GM12878 (cell line): ENCODE data around the gene AFF1. TPM values are rescaled to one million over a fixed set of nuclear protein-coding genes. Genes with fewer than 3 reads are reported as not detected.

Source experiments
- ATAC-seq: fragments of 200-7000 bp; cut with Tn5 transposase; 3 replicates; pipeline ENCODE4 v1.9.1; 2020; ENCODE audit warnings: mild to moderate bottlenecking, moderate library complexity
- BruUV-seq: library from RNA; stranded (reverse); fragments of 400-500 nt; replicated peaks from 2 replicates; lab custom pipeline; 2021; lab: Mats Ljungman, UMichigan
- CTCF ChIA-PET: fragments of 300-600 bp; sonication (Branson Sonifier 250); formaldehyde crosslinking; extraction: SDS; loops from one replicate; lab custom pipeline; 2021; ENCODE audit warnings: inconsistent platforms; lab: Yijun Ruan, JAX
- POLR2A ChIA-PET: fragments of 350-600 bp; formaldehyde crosslinking; extraction: SDS; loops from one replicate; lab custom pipeline; 2021; ENCODE audit warnings: inconsistent platforms; lab: Charles Lee
- RAD21 ChIA-PET: fragments of 300-600 bp; sonication (Branson Sonifier 250); formaldehyde crosslinking; loops from one replicate; lab custom pipeline; 2023; ENCODE audit warnings: antibody characterized with exemption; ENCODE audit not compliant: unreplicated experiment; lab: Charles Lee
- SMC1A ChIA-PET: fragments of 300-600 bp; sonication (Branson Sonifier 250); formaldehyde crosslinking; loops from one replicate; lab custom pipeline; 2023; ENCODE audit not compliant: unreplicated experiment, uncharacterized antibody; lab: Charles Lee
- DNase-seq: peaks from one replicate; pipeline ENCODE4 v3.0.0-alpha.2; 2011; ENCODE audit warnings: low read depth, low spot score
- FAIRE-seq: peaks from 3 replicates; lab custom pipeline; 2011; peaks lifted over from hg19 to GRCh38; lab: Jason Lieb, UNC
- H2AFZ ChIP-seq: 2 replicates; pipeline ENCODE4 v1.6.0; 2011; ENCODE audit warnings: low read depth, low read length, control low read depth; ENCODE audit not compliant: control insufficient read depth
- H3K27ac ChIP-seq: 2 replicates; pipeline ENCODE4 v1.5.1; 2011; ENCODE audit warnings: control low read depth; ENCODE audit not compliant: control insufficient read depth, insufficient read depth
- H3K27me3 ChIP-seq, 2 experiments: replicated peaks in 1 of 2; 2 replicates each; pipeline versions ENCODE4 v1.6.0 to v1.6.1; 2011; ENCODE audit warnings: low read length in 1 of 2; ENCODE audit not compliant: control insufficient read depth in 2 of 2, insufficient read depth in 2 of 2
- H3K36me3 ChIP-seq, 2 experiments: 2 replicates each; pipeline ENCODE4 v1.5.1; 2011; ENCODE audit warnings: low read length in 1 of 2; ENCODE audit not compliant: control insufficient read depth in 2 of 2, insufficient read depth in 2 of 2
- H3K4me1 ChIP-seq: 2 replicates; pipeline ENCODE4 v1.6.1; 2011; ENCODE audit warnings: mild to moderate bottlenecking, low read length, moderate library complexity, mixed read lengths; ENCODE audit not compliant: control insufficient read depth, insufficient read depth
- H3K4me2 ChIP-seq: 2 replicates; pipeline ENCODE4 v1.6.0; 2011; ENCODE audit warnings: control low read depth; ENCODE audit not compliant: control insufficient read depth, insufficient read depth
- H3K4me3 ChIP-seq: fragments of 200-600 bp; sonication (generic); 2 replicates; pipeline ENCODE4 v1.5.1; 2016
- H3K79me2 ChIP-seq: 2 replicates; pipeline ENCODE4 v1.6.0; 2011; ENCODE audit warnings: low read length; ENCODE audit not compliant: control insufficient read depth, insufficient read depth
- H3K9ac ChIP-seq: 2 replicates; pipeline ENCODE4 v1.8.0; 2011; ENCODE audit warnings: low read length, control low read depth, mixed read lengths; ENCODE audit not compliant: control insufficient read depth, insufficient read depth
- H3K9me3 ChIP-seq: replicated peaks from 3 replicates; pipeline ENCODE4 v1.5.1; 2011; ENCODE audit warnings: mild to moderate bottlenecking, low read length; ENCODE audit not compliant: control insufficient read depth, insufficient read depth
- H4K20me1 ChIP-seq: 2 replicates; pipeline ENCODE4 v1.6.0; 2011; ENCODE audit not compliant: control insufficient read depth, insufficient read depth
- IKZF2 ChIP-seq, 2 experiments: fragments of 450-650 bp; IDR thresholded peaks; 2 replicates each; pipeline ENCODE4 v1.6.1; 2017; ENCODE audit warnings: mild to moderate bottlenecking in 2 of 2, moderate library complexity in 2 of 2
- JUNB ChIP-seq: IDR thresholded peaks from 2 replicates; pipeline ENCODE4 v1.6.1; 2016; ENCODE audit warnings: antibody characterized with exemption, mild to moderate bottlenecking
- NFYB ChIP-seq: IDR thresholded peaks from 2 replicates; pipeline ENCODE4 v1.6.1; 2011; ENCODE audit warnings: low read depth, mild to moderate bottlenecking, low read length, improper control_type of control experiment, moderate library complexity; ENCODE audit not compliant: insufficient read depth
- RUNX3 ChIP-seq: IDR thresholded peaks from 2 replicates; pipeline ENCODE4 v1.6.1; 2012; ENCODE audit warnings: low read length, inconsistent platforms
- ZNF24 ChIP-seq: fragments of 450-650 bp; IDR thresholded peaks from 2 replicates; pipeline ENCODE4 v1.6.1; 2017; ENCODE audit warnings: antibody characterized with exemption, mild to moderate bottlenecking
- ZZZ3 ChIP-seq: IDR thresholded peaks from 2 replicates; pipeline ENCODE4 v1.6.1; 2011; ENCODE audit warnings: low read depth; ENCODE audit not compliant: control insufficient read depth, insufficient read length
- WGBS: methylation state at CpG from one replicate; pipeline ENCODE4 v1.1.6; 2016; ENCODE audit warnings: low lambda C conversion rate; ENCODE audit not compliant: insufficient replicate concordance, insufficient coverage; ENCODE audit errors: missing lambda C conversion rate; 5-methylcytosine and 5-hydroxymethylcytosine counted together
- in situ Hi-C: fragments of 300-500 bp; cut with MboI; formaldehyde crosslinking; loops from 9 replicates; pipeline ENCODE4 v1.14.3; 2018; ENCODE audit warnings: mixed read lengths
- intact Hi-C: fragments of 100-400 bp; cut with micrococcal nuclease; formaldehyde crosslinking; loops from one replicate; pipeline ENCODE4 v1.14.2; 2022; ENCODE audit not compliant: unreplicated experiment
- polyA plus RNA-seq, 11 experiments: library from polyadenylated mRNA; depleted of rRNA in 4 of 11; unstranded in 6 of 11; stranded (reverse) in 5 of 11; fragments of >200 nt; fragmentation: Nextera tagmentation in 4 of 11; fragmentation: Illumina TruSeq in 1 of 11; extraction: Ambion mirVana in 4 of 11; extraction: Trizol in 1 of 11; gene quantifications; 1 replicate in 1 of 11; 2 replicates in 10 of 11; pipeline versions ENCODE4 v1.2.1 to v1.2.3, GENCODE V29; 2011 to 2016; ENCODE audit warnings: inconsistent platforms in 2 of 11, missing spikeins in 2 of 11, low read depth in 1 of 11
- total RNA-seq, 4 experiments: library from RNA; depleted of rRNA in 3 of 4; stranded (reverse); fragments of >200 nt in 3 of 4; fragmentation: Illumina TruSeq in 1 of 4; extraction: Trizol in 1 of 4; gene quantifications; 2 replicates each; pipeline versions ENCODE4 v1.2.1 to v1.2.3, GENCODE V29; 2013 to 2021

Gene AFF1
- total and polyA plus RNA-seq, 10 of the 15 experiments (the other 5 are each of a cell fraction or from before 2014, with no cell fraction given), result 3.5 to 56.1 (median 21.5) TPM

DNA sequence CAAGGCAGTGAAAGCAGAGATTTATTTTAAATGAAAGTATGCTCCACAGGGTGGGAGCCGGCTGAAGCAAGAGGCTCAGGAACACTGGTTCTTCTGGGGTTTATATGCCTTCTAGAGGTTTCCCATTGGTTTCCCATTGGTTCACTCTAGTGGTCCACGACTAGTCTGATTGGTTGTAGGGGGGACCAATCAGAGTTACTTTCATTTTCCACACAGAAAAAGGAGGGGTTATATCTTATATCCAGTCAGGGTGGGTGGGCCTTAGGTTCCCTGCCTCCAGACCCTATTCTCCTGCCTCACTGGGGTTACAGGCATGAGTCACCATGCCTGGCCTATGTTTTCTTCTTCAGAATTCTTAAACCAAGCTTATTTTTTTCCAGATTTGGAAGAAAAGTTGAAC is 184.0 kb downstream of the AFF1 start:
- H2AFZ ChIP-seq, result no peak overlapping the region
- H3K36me3 ChIP-seq, result peaks cover 17 to 49% of the 10 kb centered on the region in 2 experiments
- in situ Hi-C loops, result no loop called here
- ATAC-seq (peak; percentile 73), DNase-seq (no peak)
- H3K79me2 ChIP-seq, result peaks cover 15% of the 10 kb centered on the region
- CTCF ChIA-PET, result interaction anchor here (0.9 to 4.6 kb wide), 6 partner anchors 15 to 197 kb away, joined by 3 to 21 read pairs (median 4); no protein-coding TSS in a partner anchor
- TF ChIP-seq ZZZ3 (no peak), NFYB (peak; percentile 69)
- TF ChIP-seq, all 136 proteins: peak for 1
- RAD21 ChIA-PET, result interaction anchor here (1.0 to 2.0 kb wide), 3 partner anchors 21 to 197 kb away, joined by 3 to 7 read pairs (median 7); no protein-coding TSS in a partner anchor
- Histone ChIP-seq H3K4me1 (no peaks in the 10 kb centered on the region; the same call in 1 of the 2 replicates), H3K9me3 (no peaks in the 10 kb centered on the region; the same call in 2 of the 3 replicates), H3K27ac (no peak overlapping the region), H4K20me1 (no peaks in the 10 kb centered on the region; the same call in 1 of the 2 replicates), H3K27me3 (no peaks in the 10 kb centered on the region), H3K4me3 (no peak overlapping the region), H3K4me2 (no peak overlapping the region), H3K9ac (no peak overlapping the region)
- WGBS, result 77% methylated on average over 2 of the region's 2 CpGs
- FAIRE-seq, result no peak
- BruUV-seq, result no TSS peak
- intact Hi-C loops, result no loop called here
- POLR2A ChIA-PET, result interaction anchor here (0.6 to 1.5 kb wide), 2 partner anchors 46 to 196 kb away, joined by 3 to 4 read pairs; no protein-coding TSS in a partner anchor
- SMC1A ChIA-PET, result interaction anchor here (0.8 to 3.7 kb wide), 9 partner anchors 9 to 216 kb away, joined by 3 to 19 read pairs (median 3); no protein-coding TSS in a partner anchor

DNA sequence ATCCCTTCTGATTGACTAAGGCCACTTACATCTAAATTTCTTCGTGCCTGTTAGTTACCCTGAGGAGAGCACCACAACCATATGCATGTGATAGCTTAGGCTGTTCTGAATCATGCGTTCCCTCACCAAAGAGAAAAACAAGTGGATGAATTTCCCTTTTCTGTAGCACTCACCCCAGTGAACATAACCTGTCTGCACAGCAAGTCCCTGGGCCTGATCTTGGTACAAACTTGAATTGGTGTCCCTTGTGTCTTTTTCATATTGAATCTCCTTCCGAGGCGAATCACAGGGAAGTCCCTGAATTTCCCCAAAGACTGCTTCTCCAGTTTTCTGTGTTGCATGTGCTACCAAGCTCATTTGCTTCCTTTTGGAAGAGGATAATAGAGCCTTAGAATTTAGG is 185.2 kb downstream of the AFF1 start:
- RAD21 ChIA-PET, result interaction anchor here (0.6 to 2.0 kb wide), 2 partner anchors 98 to 198 kb away, joined by 4 to 7 read pairs; no protein-coding TSS in a partner anchor
- H3K79me2 ChIP-seq, result peaks cover 15% of the 10 kb centered on the region
- peak; percentile 19; the same call in 1 of the 2 replicates for TF ChIP-seq RUNX3
- TF ChIP-seq IKZF2 (IDR thresholded peaks at IDR 0.05), result 0 out of 4 replicates have a peak, but pooled peaks of 1 of the 2 experiments have one; percentile 11
- peak; percentile 26 for TF ChIP-seq JUNB
- no peak for TF ChIP-seq ZNF24
- no peak overlapping the region for H3K4me3 ChIP-seq
- H3K4me1 ChIP-seq, result no peaks in the 10 kb centered on the region; the same call in 1 of the 2 replicates
- DNase-seq (peak; percentile 19), ATAC-seq (peak; percentile 47), FAIRE-seq (no peak)
- SMC1A ChIA-PET, result interaction anchor here (2.5 to 3.7 kb wide), 2 partner anchors 27 to 197 kb away, joined by 15 to 19 read pairs; no protein-coding TSS in a partner anchor
- BruUV-seq, result no TSS peak
- H3K4me2 ChIP-seq, result no peak overlapping the region
- no peak overlapping the region for H2AFZ ChIP-seq
- no peak overlapping the region for H3K27ac ChIP-seq
- peaks cover 11 to 51% of the 10 kb centered on the region in 2 experiments for H3K36me3 ChIP-seq
- CTCF ChIA-PET, result interaction anchor here (1.7 to 4.6 kb wide), 4 partner anchors 14 to 198 kb away, joined by 4 to 21 read pairs (median 7); no protein-coding TSS in a partner anchor
- H4K20me1 ChIP-seq, result no peaks in the 10 kb centered on the region; the same call in 1 of the 2 replicates
- no peak overlapping the region for H3K9ac ChIP-seq
- POLR2A ChIA-PET, result interaction anchor here (0.6 to 1.0 kb wide), 2 partner anchors 198 to 201 kb away, joined by 3 to 4 read pairs; no protein-coding TSS in a partner anchor
- in situ Hi-C loops (no loop called here), intact Hi-C loops (no loop called here)
- WGBS, result 15% methylated on average over 4 of the region's 4 CpGs
- H3K27me3 ChIP-seq, result no peaks in the 10 kb centered on the region
- H3K9me3 ChIP-seq, result no peaks in the 10 kb centered on the region; the same call in 2 of the 3 replicates
